Measurements from ENCODE around the gene RIPPLY1. TPM values are rescaled to one million over a fixed set of nuclear protein-coding genes. Genes with fewer than 3 reads are reported as not detected.
A peak's percentile ranks its signal among the peaks of the same experiment; 100 is the strongest.

RIPPLY1 gene
- total RNA-seq, 1 experiment from 2014 or later = 0.27 TPM

- Histone ChIP-seq H3K9me3 (ENCODE audit: control insufficient read depth in 1 of 2, insufficient read depth in 1 of 2, low read depth in 1 of 2, low read length in 2 of 2) (no peaks in the 10 kb centered on the region), H3K4me3 (replicated peaks in 1 of 2; ENCODE audit: low read depth in 1 of 2, low read length in 2 of 2) (no peak overlapping the region), H4K20me1 (ENCODE audit: insufficient read depth) (no peaks in the 10 kb centered on the region), H3K4me1 (ENCODE audit: control insufficient read depth in 1 of 2, insufficient read depth in 2 of 2, low read length in 2 of 2) (peaks cover 0 to 3% of the 10 kb centered on the region in 2 experiments; a peak in 3 of 4 replicates), H3K79me2 (ENCODE audit: insufficient read depth, low read length) (no peaks in the 10 kb centered on the region), H3K27me3 (ENCODE audit: insufficient read depth, low read length) (no peaks in the 10 kb centered on the region), H2AFZ (ENCODE audit: low read depth, low read length, poor library complexity, severe bottlenecking) (no peak overlapping the region), H3K9me2 (ENCODE audit: insufficient read depth) (no peaks in the 10 kb centered on the region), H3K4me2 (ENCODE audit: low read length) (no peak overlapping the region), H3K36me3 (ENCODE audit: control insufficient read depth in 1 of 2, insufficient read depth in 2 of 2, low read length in 2 of 2) (no peaks in the 10 kb centered on the region; a peak in 1 of 4 replicates), H3K9ac (ENCODE audit: low read length) (no peak overlapping the region), H3K27ac (ENCODE audit: low read depth, low read length) (no peak overlapping the region)
- ChIA-PET POLR2A (no interaction called here), RAD21 (ENCODE audit: low non-redundant PET in 1 of 2, low total read pairs in 2 of 2, uncharacterized antibody in 2 of 2, unreplicated experiment in 2 of 2) (no interaction called here), CTCF (interaction anchor here (0.7 to 1.2 kb wide), 2 partner anchors 8 to 52 kb away, joined by 3 read pairs; no protein-coding TSS in a partner anchor)
- intact Hi-C loops (cut with micrococcal nuclease) = no loop called here
- TF ChIP-seq CEBPB (IDR thresholded peaks at IDR 0.05; ENCODE audit: low read depth) (peak; percentile 41; the same call in 1 of the 2 replicates), POLR2A (IDR thresholded peaks at IDR 0.05; ENCODE audit: borderline replicate concordance, extremely low read depth, insufficient read depth, insufficient read length) (no peak), SIN3A (IDR thresholded peaks at IDR 0.05; ENCODE audit: low read depth) (no peak), RAD21 (IDR thresholded peaks at IDR 0.05; ENCODE audit: low read depth) (no peak)
- DNase-seq (ENCODE audit: low read depth, low spot score) = no peak
- BruUV-seq (replicated peaks) = no TSS peak
- no peak for ATAC-seq
These were observed 48.1 kb upstream of the RIPPLY1 start for GRCh38 chrX:106951230-106951629.

DNA sequence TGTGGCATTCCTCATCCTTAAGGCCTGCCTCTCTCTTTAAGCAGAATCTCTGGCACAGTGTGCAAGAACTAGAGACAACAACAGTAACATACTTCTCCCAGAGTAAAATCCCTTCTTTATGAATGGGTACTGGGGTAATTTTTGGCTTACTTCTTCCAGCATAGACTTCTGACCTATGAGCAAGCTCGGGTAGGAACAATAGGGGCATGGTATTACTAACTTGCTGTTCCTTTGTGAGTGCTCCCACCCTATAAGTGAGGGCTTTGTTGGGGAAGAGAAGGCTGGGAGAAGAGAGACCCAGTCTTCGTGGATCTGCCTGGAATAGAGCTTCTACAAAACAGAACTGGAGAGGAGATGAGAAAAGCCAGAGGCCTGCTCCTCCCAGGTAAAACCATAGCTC, 47.2 kb upstream of the RIPPLY1 start:
- Histone ChIP-seq H2AFZ (ENCODE audit: low read depth, low read length, poor library complexity, severe bottlenecking) (no peak overlapping the region), H3K4me3 (replicated peaks in 1 of 2; ENCODE audit: low read depth in 1 of 2, low read length in 2 of 2) (no peak overlapping the region), H3K9ac (ENCODE audit: low read length) (no peak overlapping the region), H3K4me1 (ENCODE audit: control insufficient read depth in 1 of 2, insufficient read depth in 2 of 2, low read length in 2 of 2) (peaks cover 0 to 3% of the 10 kb centered on the region in 2 experiments; a peak in 3 of 4 replicates), H3K9me2 (ENCODE audit: insufficient read depth) (no peaks in the 10 kb centered on the region), H3K36me3 (ENCODE audit: control insufficient read depth in 1 of 2, insufficient read depth in 2 of 2, low read length in 2 of 2) (no peaks in the 10 kb centered on the region; a peak in 1 of 4 replicates), H3K27ac (ENCODE audit: low read depth, low read length) (no peak overlapping the region), H3K79me2 (ENCODE audit: insufficient read depth, low read length) (no peaks in the 10 kb centered on the region), H3K4me2 (ENCODE audit: low read length) (no peak overlapping the region), H3K9me3 (ENCODE audit: control insufficient read depth in 1 of 2, insufficient read depth in 1 of 2, low read depth in 1 of 2, low read length in 2 of 2) (no peaks in the 10 kb centered on the region), H3K27me3 (ENCODE audit: insufficient read depth, low read length) (no peaks in the 10 kb centered on the region), H4K20me1 (ENCODE audit: insufficient read depth) (no peaks in the 10 kb centered on the region)
- TF ChIP-seq FOSL1 (IDR thresholded peaks at IDR 0.05; ENCODE audit: low read depth) (no peak), JUND (IDR thresholded peaks at IDR 0.05) (no peak), TCF7L2 (IDR thresholded peaks at IDR 0.05; ENCODE audit: borderline replicate concordance, extremely low read depth, insufficient read depth, insufficient read length) (no peak), SP1 (IDR thresholded peaks at IDR 0.05; ENCODE audit: low read depth) (no peak), SIN3A (IDR thresholded peaks at IDR 0.05; ENCODE audit: low read depth) (no peak), SRF (IDR thresholded peaks at IDR 0.05; ENCODE audit: low read depth) (no peak)
- TF ChIP-seq, protein P1, sequence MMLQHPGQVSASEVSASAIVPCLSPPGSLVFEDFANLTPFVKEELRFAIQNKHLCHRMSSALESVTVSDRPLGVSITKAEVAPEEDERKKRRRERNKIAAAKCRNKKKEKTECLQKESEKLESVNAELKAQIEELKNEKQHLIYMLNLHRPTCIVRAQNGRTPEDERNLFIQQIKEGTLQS (IDR thresholded peaks at IDR 0.05) = no peak
- TF ChIP-seq, protein P2, sequence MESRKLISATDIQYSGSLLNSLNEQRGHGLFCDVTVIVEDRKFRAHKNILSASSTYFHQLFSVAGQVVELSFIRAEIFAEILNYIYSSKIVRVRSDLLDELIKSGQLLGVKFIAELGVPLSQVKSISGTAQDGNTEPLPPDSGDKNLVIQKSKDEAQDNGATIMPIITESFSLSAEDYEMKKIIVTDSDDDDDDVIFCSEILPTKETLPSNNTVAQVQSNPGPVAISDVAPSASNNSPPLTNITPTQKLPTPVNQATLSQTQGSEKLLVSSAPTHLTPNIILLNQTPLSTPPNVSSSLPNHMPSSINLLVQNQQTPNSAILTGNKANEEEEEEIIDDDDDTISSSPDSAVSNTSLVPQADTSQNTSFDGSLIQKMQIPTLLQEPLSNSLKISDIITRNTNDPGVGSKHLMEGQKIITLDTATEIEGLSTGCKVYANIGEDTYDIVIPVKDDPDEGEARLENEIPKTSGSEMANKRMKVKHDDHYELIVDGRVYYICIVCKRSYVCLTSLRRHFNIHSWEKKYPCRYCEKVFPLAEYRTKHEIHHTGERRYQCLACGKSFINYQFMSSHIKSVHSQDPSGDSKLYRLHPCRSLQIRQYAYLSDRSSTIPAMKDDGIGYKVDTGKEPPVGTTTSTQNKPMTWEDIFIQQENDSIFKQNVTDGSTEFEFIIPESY (IDR thresholded peaks at IDR 0.05; ENCODE audit: extremely low read depth, insufficient replicate concordance, low read length) = no peak
- ChIA-PET CTCF (interaction anchor here (0.7 to 1.2 kb wide), 2 partner anchors 9 to 51 kb away, joined by 3 read pairs; no protein-coding TSS in a partner anchor), POLR2A (no interaction called here), RAD21 (ENCODE audit: low non-redundant PET in 1 of 2, low total read pairs in 2 of 2, uncharacterized antibody in 2 of 2, unreplicated experiment in 2 of 2) (no interaction called here)
- BruUV-seq (replicated peaks) = no TSS peak
- no peak for ATAC-seq
- intact Hi-C loops (cut with micrococcal nuclease) = no loop called here
- no peak for DNase-seq (ENCODE audit: low read depth, low spot score)

Measured in HCT116 (cell line).